ENCODE data around the gene NR1H2. TPM values are rescaled to one million over a fixed set of nuclear protein-coding genes. Genes with fewer than 3 reads are reported as not detected.

Gene NR1H2
- total RNA-seq, 1 experiment from 2014 or later = 40.3 TPM

DNA sequence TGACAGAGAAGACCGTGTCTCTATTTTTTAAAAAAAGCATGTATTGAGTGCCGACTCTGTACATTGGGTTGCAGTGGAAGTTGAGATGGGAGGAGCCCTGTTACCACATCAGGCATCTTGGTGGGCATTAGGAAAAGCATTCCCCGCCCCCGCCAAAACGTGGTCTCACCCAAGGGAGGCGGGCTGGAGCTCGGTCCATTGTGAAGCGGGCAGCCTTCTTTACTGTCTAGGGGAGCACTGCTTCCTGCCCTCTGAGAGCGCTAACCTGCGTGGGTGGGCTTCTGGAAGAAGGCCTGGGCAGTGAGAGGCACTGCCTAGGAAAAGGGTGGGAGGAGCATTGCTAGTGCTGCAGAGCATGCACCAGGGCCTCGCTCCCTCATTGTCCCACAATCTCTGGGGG lies 3.9 kb downstream of the NR1H2 start:
- no peaks in the 10 kb centered on the region for H3K9me3 ChIP-seq (ENCODE audit: control insufficient read depth in 1 of 2, insufficient read depth in 1 of 2, low read depth in 1 of 2, low read length in 2 of 2)

More for the DNA sequence above, 3.9 kb downstream of the NR1H2 start:
- Histone ChIP-seq H4K20me1 (ENCODE audit: insufficient read depth) (no peaks in the 10 kb centered on the region), H3K79me2 (ENCODE audit: insufficient read depth, low read length) (peaks cover 24% of the 10 kb centered on the region), H3K4me2 (ENCODE audit: low read length) (no peak overlapping the region), H3K27ac (ENCODE audit: low read depth, low read length) (no peak overlapping the region), H3K4me3 (replicated peaks in 1 of 2; ENCODE audit: low read depth in 1 of 2, low read length in 2 of 2) (no peak overlapping the region), H3K36me3 (ENCODE audit: control insufficient read depth in 1 of 2, insufficient read depth in 2 of 2, low read length in 2 of 2) (peaks cover 28 to 34% of the 10 kb centered on the region in 2 experiments), H3K9ac (ENCODE audit: low read length) (no peak overlapping the region), H2AFZ (ENCODE audit: low read depth, low read length, poor library complexity, severe bottlenecking) (no peak overlapping the region), H3K27me3 (ENCODE audit: insufficient read depth, low read length) (no peaks in the 10 kb centered on the region), H3K9me2 (ENCODE audit: insufficient read depth) (no peaks in the 10 kb centered on the region), H3K4me1 (ENCODE audit: control insufficient read depth in 1 of 2, insufficient read depth in 2 of 2, low read length in 2 of 2) (peaks cover 11 to 26% of the 10 kb centered on the region in 2 experiments; a peak in 3 of 4 replicates)
- DNase-seq (ENCODE audit: low read depth, low spot score) (no peak), ATAC-seq (no peak)
- ChIA-PET RAD21 (ENCODE audit: low non-redundant PET in 1 of 2, low total read pairs in 2 of 2, uncharacterized antibody in 2 of 2, unreplicated experiment in 2 of 2) (no interaction called here), CTCF (no interaction called here), POLR2A (no interaction called here)
- no TSS peak for BruUV-seq (replicated peaks)
- intact Hi-C loops (cut with micrococcal nuclease) = no loop called here
- TF ChIP-seq, protein P1, sequence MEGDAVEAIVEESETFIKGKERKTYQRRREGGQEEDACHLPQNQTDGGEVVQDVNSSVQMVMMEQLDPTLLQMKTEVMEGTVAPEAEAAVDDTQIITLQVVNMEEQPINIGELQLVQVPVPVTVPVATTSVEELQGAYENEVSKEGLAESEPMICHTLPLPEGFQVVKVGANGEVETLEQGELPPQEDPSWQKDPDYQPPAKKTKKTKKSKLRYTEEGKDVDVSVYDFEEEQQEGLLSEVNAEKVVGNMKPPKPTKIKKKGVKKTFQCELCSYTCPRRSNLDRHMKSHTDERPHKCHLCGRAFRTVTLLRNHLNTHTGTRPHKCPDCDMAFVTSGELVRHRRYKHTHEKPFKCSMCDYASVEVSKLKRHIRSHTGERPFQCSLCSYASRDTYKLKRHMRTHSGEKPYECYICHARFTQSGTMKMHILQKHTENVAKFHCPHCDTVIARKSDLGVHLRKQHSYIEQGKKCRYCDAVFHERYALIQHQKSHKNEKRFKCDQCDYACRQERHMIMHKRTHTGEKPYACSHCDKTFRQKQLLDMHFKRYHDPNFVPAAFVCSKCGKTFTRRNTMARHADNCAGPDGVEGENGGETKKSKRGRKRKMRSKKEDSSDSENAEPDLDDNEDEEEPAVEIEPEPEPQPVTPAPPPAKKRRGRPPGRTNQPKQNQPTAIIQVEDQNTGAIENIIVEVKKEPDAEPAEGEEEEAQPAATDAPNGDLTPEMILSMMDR (IDR thresholded peaks at IDR 0.05 in 2 of 3, conservative IDR thresholded peaks at IDR 0.05 in 1 of 3; ENCODE audit: borderline replicate concordance in 1 of 3, insufficient read depth in 1 of 3, low read depth in 2 of 3, low read length in 2 of 3) = no peak
- no peak for TF ChIP-seq TCF7L2 (IDR thresholded peaks at IDR 0.05; ENCODE audit: borderline replicate concordance, extremely low read depth, insufficient read depth, insufficient read length)
- no peak for TF ChIP-seq EGR1 (IDR thresholded peaks at IDR 0.05; ENCODE audit: low read depth)
- no peak for TF ChIP-seq CBX3 (IDR thresholded peaks at IDR 0.05; ENCODE audit: low read depth)
- TF ChIP-seq SP1 (IDR thresholded peaks at IDR 0.05; ENCODE audit: low read depth) = no peak
- TF ChIP-seq YY1 (IDR thresholded peaks at IDR 0.05; ENCODE audit: extremely low read depth, insufficient replicate concordance, low read depth, low read length) = no peak
- TF ChIP-seq ZNF274 (IDR thresholded peaks at IDR 0.05; ENCODE audit: low read depth, low read length) = no peak
- TF ChIP-seq POLR2A (IDR thresholded peaks at IDR 0.05; ENCODE audit: borderline replicate concordance, extremely low read depth, insufficient read depth, insufficient read length) = no peak
- TF ChIP-seq, protein P2, sequence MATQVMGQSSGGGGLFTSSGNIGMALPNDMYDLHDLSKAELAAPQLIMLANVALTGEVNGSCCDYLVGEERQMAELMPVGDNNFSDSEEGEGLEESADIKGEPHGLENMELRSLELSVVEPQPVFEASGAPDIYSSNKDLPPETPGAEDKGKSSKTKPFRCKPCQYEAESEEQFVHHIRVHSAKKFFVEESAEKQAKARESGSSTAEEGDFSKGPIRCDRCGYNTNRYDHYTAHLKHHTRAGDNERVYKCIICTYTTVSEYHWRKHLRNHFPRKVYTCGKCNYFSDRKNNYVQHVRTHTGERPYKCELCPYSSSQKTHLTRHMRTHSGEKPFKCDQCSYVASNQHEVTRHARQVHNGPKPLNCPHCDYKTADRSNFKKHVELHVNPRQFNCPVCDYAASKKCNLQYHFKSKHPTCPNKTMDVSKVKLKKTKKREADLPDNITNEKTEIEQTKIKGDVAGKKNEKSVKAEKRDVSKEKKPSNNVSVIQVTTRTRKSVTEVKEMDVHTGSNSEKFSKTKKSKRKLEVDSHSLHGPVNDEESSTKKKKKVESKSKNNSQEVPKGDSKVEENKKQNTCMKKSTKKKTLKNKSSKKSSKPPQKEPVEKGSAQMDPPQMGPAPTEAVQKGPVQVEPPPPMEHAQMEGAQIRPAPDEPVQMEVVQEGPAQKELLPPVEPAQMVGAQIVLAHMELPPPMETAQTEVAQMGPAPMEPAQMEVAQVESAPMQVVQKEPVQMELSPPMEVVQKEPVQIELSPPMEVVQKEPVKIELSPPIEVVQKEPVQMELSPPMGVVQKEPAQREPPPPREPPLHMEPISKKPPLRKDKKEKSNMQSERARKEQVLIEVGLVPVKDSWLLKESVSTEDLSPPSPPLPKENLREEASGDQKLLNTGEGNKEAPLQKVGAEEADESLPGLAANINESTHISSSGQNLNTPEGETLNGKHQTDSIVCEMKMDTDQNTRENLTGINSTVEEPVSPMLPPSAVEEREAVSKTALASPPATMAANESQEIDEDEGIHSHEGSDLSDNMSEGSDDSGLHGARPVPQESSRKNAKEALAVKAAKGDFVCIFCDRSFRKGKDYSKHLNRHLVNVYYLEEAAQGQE (IDR thresholded peaks at IDR 0.05; ENCODE audit: low read depth) = no peak
- TF ChIP-seq, protein P3, sequence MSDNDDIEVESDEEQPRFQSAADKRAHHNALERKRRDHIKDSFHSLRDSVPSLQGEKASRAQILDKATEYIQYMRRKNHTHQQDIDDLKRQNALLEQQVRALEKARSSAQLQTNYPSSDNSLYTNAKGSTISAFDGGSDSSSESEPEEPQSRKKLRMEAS (IDR thresholded peaks at IDR 0.05) = no peak
- TF ChIP-seq FOSL1 (IDR thresholded peaks at IDR 0.05; ENCODE audit: low read depth) = no peak
- TF ChIP-seq SRF (IDR thresholded peaks at IDR 0.05; ENCODE audit: low read depth) = no peak
- no peak for TF ChIP-seq ZFX (IDR thresholded peaks at IDR 0.05)
- TF ChIP-seq, protein P4, sequence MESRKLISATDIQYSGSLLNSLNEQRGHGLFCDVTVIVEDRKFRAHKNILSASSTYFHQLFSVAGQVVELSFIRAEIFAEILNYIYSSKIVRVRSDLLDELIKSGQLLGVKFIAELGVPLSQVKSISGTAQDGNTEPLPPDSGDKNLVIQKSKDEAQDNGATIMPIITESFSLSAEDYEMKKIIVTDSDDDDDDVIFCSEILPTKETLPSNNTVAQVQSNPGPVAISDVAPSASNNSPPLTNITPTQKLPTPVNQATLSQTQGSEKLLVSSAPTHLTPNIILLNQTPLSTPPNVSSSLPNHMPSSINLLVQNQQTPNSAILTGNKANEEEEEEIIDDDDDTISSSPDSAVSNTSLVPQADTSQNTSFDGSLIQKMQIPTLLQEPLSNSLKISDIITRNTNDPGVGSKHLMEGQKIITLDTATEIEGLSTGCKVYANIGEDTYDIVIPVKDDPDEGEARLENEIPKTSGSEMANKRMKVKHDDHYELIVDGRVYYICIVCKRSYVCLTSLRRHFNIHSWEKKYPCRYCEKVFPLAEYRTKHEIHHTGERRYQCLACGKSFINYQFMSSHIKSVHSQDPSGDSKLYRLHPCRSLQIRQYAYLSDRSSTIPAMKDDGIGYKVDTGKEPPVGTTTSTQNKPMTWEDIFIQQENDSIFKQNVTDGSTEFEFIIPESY (IDR thresholded peaks at IDR 0.05; ENCODE audit: extremely low read depth, insufficient replicate concordance, low read length) = no peak
- TF ChIP-seq, protein P5, sequence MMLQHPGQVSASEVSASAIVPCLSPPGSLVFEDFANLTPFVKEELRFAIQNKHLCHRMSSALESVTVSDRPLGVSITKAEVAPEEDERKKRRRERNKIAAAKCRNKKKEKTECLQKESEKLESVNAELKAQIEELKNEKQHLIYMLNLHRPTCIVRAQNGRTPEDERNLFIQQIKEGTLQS (IDR thresholded peaks at IDR 0.05) = no peak
- TF ChIP-seq CEBPB (IDR thresholded peaks at IDR 0.05; ENCODE audit: low read depth) = no peak
- TF ChIP-seq JUND (IDR thresholded peaks at IDR 0.05) = no peak
